ENCODE measurements around the gene ATP8B4. TPM values are rescaled to one million over a fixed set of nuclear protein-coding genes. Genes with fewer than 3 reads are reported as not detected.
"Not testable (repeated sequence)": the region's sequence is repeated elsewhere in the genome, so short reads cannot be mapped to it uniquely, and the experiment has no call there.

The ATP8B4 gene
- total RNA-seq, 1 donor from 2014 or later: 2.5 TPM

DNA sequence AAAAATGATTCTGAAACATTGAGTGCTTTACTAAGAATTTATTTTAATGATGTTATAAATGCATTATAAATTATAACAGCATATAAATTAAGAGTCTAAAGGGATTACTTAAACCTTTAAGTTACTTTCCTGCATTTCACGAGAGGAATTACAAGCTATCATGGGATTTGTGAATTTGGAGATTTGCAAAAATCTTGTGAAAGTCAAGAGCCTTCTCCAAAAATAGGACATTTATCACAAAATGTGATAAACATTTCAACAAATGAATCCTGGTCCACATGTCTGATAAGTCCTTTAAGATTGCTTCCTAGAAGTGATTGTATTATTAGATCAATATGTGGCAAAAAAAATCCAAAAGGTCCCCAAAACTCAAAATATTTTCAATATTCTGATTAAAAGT is 154.5 kb downstream of the ATP8B4 start:
- no peak overlapping the region for H3K27ac ChIP-seq (replicated peaks)
- no peaks in the 10 kb centered on the region for H3K27me3 ChIP-seq (ENCODE audit: low read depth)
- no peak overlapping the region for H3K4me3 ChIP-seq
- DNase-seq: no peak
- no peaks in the 10 kb centered on the region for H3K4me1 ChIP-seq
- intact Hi-C loops (cut with micrococcal nuclease): no loop called here
- H3K36me3 ChIP-seq: peaks cover 3% of the 10 kb centered on the region
- TF ChIP-seq, protein P1, sequence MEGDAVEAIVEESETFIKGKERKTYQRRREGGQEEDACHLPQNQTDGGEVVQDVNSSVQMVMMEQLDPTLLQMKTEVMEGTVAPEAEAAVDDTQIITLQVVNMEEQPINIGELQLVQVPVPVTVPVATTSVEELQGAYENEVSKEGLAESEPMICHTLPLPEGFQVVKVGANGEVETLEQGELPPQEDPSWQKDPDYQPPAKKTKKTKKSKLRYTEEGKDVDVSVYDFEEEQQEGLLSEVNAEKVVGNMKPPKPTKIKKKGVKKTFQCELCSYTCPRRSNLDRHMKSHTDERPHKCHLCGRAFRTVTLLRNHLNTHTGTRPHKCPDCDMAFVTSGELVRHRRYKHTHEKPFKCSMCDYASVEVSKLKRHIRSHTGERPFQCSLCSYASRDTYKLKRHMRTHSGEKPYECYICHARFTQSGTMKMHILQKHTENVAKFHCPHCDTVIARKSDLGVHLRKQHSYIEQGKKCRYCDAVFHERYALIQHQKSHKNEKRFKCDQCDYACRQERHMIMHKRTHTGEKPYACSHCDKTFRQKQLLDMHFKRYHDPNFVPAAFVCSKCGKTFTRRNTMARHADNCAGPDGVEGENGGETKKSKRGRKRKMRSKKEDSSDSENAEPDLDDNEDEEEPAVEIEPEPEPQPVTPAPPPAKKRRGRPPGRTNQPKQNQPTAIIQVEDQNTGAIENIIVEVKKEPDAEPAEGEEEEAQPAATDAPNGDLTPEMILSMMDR (IDR thresholded peaks at IDR 0.05; ENCODE audit: borderline replicate concordance): no peak
- H3K9me3 ChIP-seq (replicated peaks): peaks cover 46% of the 10 kb centered on the region

DNA sequence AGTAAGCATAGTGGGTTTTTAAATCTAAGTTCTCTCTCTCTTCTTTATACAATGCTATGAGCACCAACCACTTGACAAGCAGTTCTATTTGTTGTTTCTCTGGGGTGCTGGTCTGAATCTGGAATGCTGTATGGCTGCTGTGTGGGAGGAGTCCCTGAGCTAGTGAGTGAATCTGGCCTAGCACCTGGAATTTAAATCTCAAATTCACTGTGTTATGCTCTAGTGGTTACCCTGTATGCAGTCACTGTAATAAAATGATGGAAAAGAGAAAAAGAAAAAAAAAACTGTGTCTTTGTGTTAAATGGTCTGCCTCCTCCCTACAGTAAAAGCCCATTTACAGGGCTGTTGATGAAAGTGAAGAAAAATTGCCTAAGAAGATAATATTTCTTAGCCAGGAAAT is 155.0 kb downstream of the ATP8B4 start:
- peaks cover 46% of the 10 kb centered on the region for H3K9me3 ChIP-seq (replicated peaks)
- H3K4me1 ChIP-seq: no peaks in the 10 kb centered on the region
- no peak overlapping the region for H3K4me3 ChIP-seq
- intact Hi-C loops (cut with micrococcal nuclease): no loop called here
- no peak overlapping the region for H3K27ac ChIP-seq (replicated peaks)
- no peaks in the 10 kb centered on the region for H3K27me3 ChIP-seq (ENCODE audit: low read depth)
- TF ChIP-seq, protein P1 (IDR thresholded peaks at IDR 0.05; ENCODE audit: borderline replicate concordance): no peak
- H3K36me3 ChIP-seq: peaks cover 3% of the 10 kb centered on the region
- DNase-seq: no peak

DNA sequence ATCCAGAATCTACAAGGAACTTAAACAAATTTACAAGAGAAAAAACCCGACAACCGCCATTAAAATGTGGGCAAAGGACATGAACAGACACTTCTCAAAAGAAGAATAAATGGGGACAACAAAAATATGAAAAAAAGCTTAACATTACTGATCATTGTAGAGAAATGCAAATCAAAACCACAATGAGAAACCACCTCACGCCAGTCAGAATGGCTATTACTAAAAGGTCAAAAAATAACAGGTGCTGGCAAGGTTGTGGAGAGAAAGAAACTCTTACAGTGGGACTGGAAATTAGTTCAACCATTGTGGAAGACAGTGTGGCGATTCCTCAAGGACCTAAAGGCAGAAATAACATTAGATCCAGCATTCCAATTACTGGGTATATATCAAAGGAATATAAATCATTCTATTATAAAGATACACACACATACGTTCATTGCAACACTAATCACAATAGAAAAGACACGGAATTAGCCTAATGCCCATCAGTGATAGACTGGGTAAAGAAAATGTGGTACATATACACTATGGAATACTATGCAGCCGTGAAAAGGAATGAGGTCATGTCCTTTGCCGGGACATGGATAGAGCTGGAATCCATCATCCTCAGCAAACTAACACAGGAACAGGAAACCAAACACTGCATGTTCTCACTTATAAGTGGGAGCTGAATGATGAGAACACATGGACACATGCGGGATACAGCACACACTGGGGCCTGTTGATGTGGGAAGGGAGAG is 155.8 kb downstream of the ATP8B4 start:
- H3K9me3 ChIP-seq (replicated peaks): peaks cover 39% of the 10 kb centered on the region
- H3K4me1 ChIP-seq; H3K27ac ChIP-seq (replicated peaks); intact Hi-C loops (cut with micrococcal nuclease); DNase-seq; H3K36me3 ChIP-seq; H3K4me3 ChIP-seq; H3K27me3 ChIP-seq (ENCODE audit: low read depth): not testable (repeated sequence)

DNA sequence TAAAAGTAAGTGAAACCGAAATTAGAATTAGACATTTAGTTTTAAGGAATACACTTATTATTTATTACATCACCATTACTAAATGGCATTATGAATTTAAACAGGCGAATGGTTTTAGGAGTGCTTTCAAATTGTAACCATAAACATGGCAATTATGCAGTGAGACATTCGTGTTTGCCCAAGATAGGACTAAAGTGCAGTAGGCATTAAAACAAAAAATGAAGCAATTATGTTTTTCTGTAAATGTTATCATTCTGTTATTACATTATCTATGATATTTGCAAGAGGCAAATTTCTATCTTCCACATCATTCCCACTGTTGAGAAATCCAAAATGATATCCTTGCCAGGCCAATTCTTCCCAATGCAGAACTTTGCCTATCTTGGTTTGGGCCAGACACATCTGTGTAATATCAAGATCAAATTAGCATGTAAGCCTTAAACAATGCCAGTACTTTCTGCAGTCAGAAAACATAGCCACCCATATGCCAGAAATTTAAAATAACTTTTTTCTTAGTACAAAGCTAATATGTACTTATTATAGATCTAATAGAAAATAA is 156.9 kb downstream of the ATP8B4 start:
- Histone ChIP-seq H3K4me3 (no peak overlapping the region), H3K4me1 (no peaks in the 10 kb centered on the region), H3K27ac (replicated peaks) (no peak overlapping the region), H3K36me3 (no peaks in the 10 kb centered on the region), H3K9me3 (replicated peaks) (peaks cover 33% of the 10 kb centered on the region), H3K27me3 (ENCODE audit: low read depth) (no peaks in the 10 kb centered on the region)
- no peak for DNase-seq
- TF ChIP-seq, protein P1 (IDR thresholded peaks at IDR 0.05; ENCODE audit: borderline replicate concordance): no peak
- intact Hi-C loops (cut with micrococcal nuclease): no loop called here

DNA sequence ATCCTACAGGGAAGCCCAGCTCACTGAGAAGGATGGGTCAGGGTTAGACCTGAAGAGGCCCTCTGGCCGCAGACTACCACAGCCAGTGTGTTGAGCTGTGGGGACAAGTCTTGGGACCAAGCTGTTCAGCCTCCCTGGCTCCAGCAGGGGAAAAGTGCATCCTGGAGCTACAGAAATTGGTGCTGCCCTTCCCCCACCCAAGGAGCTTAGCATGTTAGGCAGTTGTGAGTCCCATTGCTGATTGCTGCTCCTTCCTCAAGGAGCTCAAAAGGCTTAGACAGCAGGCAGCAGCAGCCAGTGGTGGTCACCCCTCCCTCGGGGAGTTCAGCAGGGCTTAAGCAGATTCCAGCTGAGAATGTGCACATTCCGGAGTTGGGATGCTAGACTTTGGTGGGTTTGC is 165.6 kb downstream of the ATP8B4 start:
- H3K36me3 ChIP-seq: no peaks in the 10 kb centered on the region
- H3K4me1 ChIP-seq: no peaks in the 10 kb centered on the region
- peaks cover 28% of the 10 kb centered on the region for H3K9me3 ChIP-seq (replicated peaks)
- TF ChIP-seq, protein P1 (IDR thresholded peaks at IDR 0.05; ENCODE audit: borderline replicate concordance): no peak
- no peak overlapping the region for H3K27ac ChIP-seq (replicated peaks)
- intact Hi-C loops (cut with micrococcal nuclease): no loop called here
- DNase-seq: no peak
- H3K4me3 ChIP-seq: no peak overlapping the region
- H3K27me3 ChIP-seq (ENCODE audit: low read depth): no peaks in the 10 kb centered on the region

DNA sequence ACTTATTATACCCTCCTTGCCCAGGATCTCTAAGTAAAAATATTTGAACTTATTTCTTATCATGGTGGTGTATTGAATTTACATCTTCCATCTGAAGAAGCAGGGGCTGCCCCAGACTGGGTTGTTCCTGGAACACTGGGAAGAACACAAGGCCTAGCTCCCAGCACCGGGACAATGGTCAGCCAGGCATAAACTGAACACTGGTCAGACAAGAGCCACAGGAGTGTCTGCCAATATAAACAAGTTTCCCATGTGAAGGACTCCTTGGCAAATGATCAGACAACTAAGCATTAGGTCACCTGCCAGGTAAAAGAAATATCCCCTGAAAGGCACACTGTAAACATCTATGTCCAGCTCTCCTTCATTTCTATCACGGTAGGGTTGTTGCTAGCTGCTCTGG is 172.4 kb downstream of the ATP8B4 start:
- no peaks in the 10 kb centered on the region for H3K36me3 ChIP-seq
- H3K4me1 ChIP-seq: no peaks in the 10 kb centered on the region
- no peak overlapping the region for H3K27ac ChIP-seq (replicated peaks)
- TF ChIP-seq, protein P1 (IDR thresholded peaks at IDR 0.05; ENCODE audit: borderline replicate concordance): no peak
- intact Hi-C loops (cut with micrococcal nuclease): no loop called here
- H3K9me3 ChIP-seq (replicated peaks): peaks cover 82% of the 10 kb centered on the region
- H3K27me3 ChIP-seq (ENCODE audit: low read depth): no peaks in the 10 kb centered on the region
- DNase-seq: no peak
- H3K4me3 ChIP-seq: no peak overlapping the region

Measured in left ventricle myocardium inferior (tissue), 1 donor.